ENCODE data around the gene SLA2.

- TF ChIP-seq POLR2A (IDR thresholded peaks at IDR 0.05) (no peak), CTCF (IDR thresholded peaks at IDR 0.05) (no peak)
These were observed 10.7 kb upstream of the SLA2 start for GRCh38 chr20:36656733-36657132.

All from uterus (tissue), 2 donors.